ENCODE measurements around the gene KRTAP5-10.
"Not testable (repeated sequence)": the region's sequence is repeated elsewhere in the genome, so short reads cannot be mapped to it uniquely, and the experiment has no call there.

- not testable (repeated sequence) for TF ChIP-seq POLR2A, CTCF (IDR thresholded peaks at IDR 0.05)
Observed at GRCh38 chr11:71585673-71586072, 20.3 kb downstream of the KRTAP5-10 start.
